Right lobe of liver (tissue), 6 donors: ENCODE measurements around the gene KIAA0513. TPM values are rescaled to one million over a fixed set of nuclear protein-coding genes. Genes with fewer than 3 reads are reported as not detected.
"Not testable (repeated sequence)": the region's sequence is repeated elsewhere in the genome, so short reads cannot be mapped to it uniquely, and the experiment has no call there.

Experiments used
- ATAC-seq, 4 donors: fragments of 200-7000 bp; cut with Tn5 transposase; one replicate each; pipeline ENCODE4 v1.9.1; 2020; ENCODE audit warnings: mild to moderate bottlenecking in 4 of 4, moderate library complexity in 4 of 4
- DNase-seq, 3 donors: peaks; one replicate each; pipeline ENCODE4 v3.0.0-alpha.2; 2020
- H3K27ac ChIP-seq, 3 donors: fragments of 200-600 bp; one replicate each; pipeline ENCODE4 v1.8.0; 2022
- H3K27me3 ChIP-seq, 2 donors: fragments of 200-600 bp; one replicate each; pipeline ENCODE4 v1.8.0; 2022
- H3K36me3 ChIP-seq, 4 donors: fragments of 200-600 bp; sonication (generic) in 1 of 4; one replicate each; pipeline versions ENCODE4 v1.5.1 to v1.8.0; 2017 to 2022; ENCODE audit warnings: control low read depth in 1 of 4
- H3K4me1 ChIP-seq, 4 donors: fragments of 200-600 bp; sonication (generic) in 1 of 4; one replicate each; pipeline versions ENCODE4 v1.5.1 to v1.8.0; 2017 to 2022; ENCODE audit warnings: control low read depth in 1 of 4
- H3K4me3 ChIP-seq, 3 donors: fragments of 200-600 bp; one replicate each; pipeline ENCODE4 v1.8.0; 2022
- H3K9me3 ChIP-seq, 4 donors: fragments of 200-600 bp; sonication (generic) in 1 of 4; one replicate each; pipeline versions ENCODE4 v1.5.1 to v1.8.0; 2017 to 2022; ENCODE audit warnings: control low read depth in 1 of 4
- POLR2A ChIP-seq: fragments of 450-650 bp; IDR thresholded peaks from one replicate; pipeline ENCODE4 v1.6.1; 2017; ENCODE audit warnings: antibody characterized with exemption, mild to moderate bottlenecking
- WGBS: methylation state at CpG from one replicate; pipeline ENCODE4 v1.1.6; 2018; ENCODE audit warnings: low coverage, low lambda C conversion rate; ENCODE audit not compliant: insufficient coverage; ENCODE audit errors: missing lambda C conversion rate; 5-methylcytosine and 5-hydroxymethylcytosine counted together
- intact Hi-C, 2 donors: fragments of 100-400 bp; cut with DNase I; formaldehyde crosslinking; loops; one replicate each; pipeline versions ENCODE4 v1.11.2 to v1.14.1; 2022
- total RNA-seq, 6 experiments: library from RNA; depleted of rRNA in 2 of 6; stranded (reverse); fragments of >200 nt in 2 of 6; fragmentation: NEBNext Ultra II Directional in 3 of 6; extraction: Animal tissue kit (Norgen Biotek cat#: 25700) in 3 of 6; gene quantifications; one replicate each; pipeline versions ENCODE4 v1.1.0 to v1.2.4, GENCODE V29; 2016 to 2023
- TF ChIP-seq, protein P1 (sequence below), 4 donors: fragments of 200-600 bp in 3 of 4; fragments of 450-650 bp in 1 of 4; IDR thresholded peaks; one replicate each; pipeline versions ENCODE4 v1.5.1 to v1.8.0; 2016 to 2022; ENCODE audit warnings: antibody characterized with exemption in 4 of 4, mild to moderate bottlenecking in 2 of 4
- donor health status: DM: no; HTN: yes; CAD: no.
- donor health status: DM: no; HTN: no; CAD: no.
- donor health status: DM: no; HTN: no; CAD: no.
- donor health status: DM: no; HTN: yes; CAD: no.
- donor health status: DM: no; HTN: yes; CAD: no.

The KIAA0513 gene
- total RNA-seq, 6 experiments from 2014 or later = 2.6 to 7.4 (median 4.7) TPM

DNA sequence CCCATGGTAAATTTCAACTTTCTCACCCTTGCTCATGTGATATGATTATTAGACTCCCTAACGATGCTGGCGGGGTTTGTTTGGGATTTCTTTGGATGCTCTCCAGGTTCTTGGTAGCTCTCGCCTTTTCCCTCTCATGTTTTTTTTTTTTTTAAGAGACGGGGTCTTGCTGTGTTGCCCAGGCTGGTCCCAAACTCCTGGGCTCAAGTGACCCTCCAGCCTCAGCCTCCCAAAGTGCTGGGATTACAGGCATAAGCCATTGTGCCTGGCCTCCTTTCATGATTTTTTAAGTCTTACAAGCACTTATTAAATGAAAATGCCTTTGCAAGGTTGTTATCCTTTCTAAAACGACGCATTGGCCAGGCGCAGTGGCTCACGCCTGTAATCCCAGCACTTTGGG lies 24.1 kb downstream of the KIAA0513 start:
- no peak for TF ChIP-seq POLR2A
- TF ChIP-seq, protein P1, sequence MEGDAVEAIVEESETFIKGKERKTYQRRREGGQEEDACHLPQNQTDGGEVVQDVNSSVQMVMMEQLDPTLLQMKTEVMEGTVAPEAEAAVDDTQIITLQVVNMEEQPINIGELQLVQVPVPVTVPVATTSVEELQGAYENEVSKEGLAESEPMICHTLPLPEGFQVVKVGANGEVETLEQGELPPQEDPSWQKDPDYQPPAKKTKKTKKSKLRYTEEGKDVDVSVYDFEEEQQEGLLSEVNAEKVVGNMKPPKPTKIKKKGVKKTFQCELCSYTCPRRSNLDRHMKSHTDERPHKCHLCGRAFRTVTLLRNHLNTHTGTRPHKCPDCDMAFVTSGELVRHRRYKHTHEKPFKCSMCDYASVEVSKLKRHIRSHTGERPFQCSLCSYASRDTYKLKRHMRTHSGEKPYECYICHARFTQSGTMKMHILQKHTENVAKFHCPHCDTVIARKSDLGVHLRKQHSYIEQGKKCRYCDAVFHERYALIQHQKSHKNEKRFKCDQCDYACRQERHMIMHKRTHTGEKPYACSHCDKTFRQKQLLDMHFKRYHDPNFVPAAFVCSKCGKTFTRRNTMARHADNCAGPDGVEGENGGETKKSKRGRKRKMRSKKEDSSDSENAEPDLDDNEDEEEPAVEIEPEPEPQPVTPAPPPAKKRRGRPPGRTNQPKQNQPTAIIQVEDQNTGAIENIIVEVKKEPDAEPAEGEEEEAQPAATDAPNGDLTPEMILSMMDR (IDR thresholded peaks at IDR 0.05) = no peak
- Histone ChIP-seq H3K27me3 (no peaks in the 10 kb centered on the region), H3K27ac (no peak overlapping the region), H3K4me3 (no peak overlapping the region), H3K9me3 (no peaks in the 10 kb centered on the region), H3K4me1 (peaks cover 0 to 13% (median 0%) of the 10 kb centered on the region in 4 donors), H3K36me3 (no peaks in the 10 kb centered on the region)
- intact Hi-C loops = no loop called here
- DNase-seq (no peak), ATAC-seq (no peak)
- 73% methylated on average over 8 of the region's 8 CpGs for WGBS

GRCh38 chr16:85052536-85052935 lies 24.9 kb downstream of the KIAA0513 start:
- intact Hi-C loops = no loop called here
- no peak overlapping the region for H3K4me3 ChIP-seq
- no peaks in the 10 kb centered on the region for H3K27me3 ChIP-seq
- H3K9me3 ChIP-seq = no peaks in the 10 kb centered on the region
- peaks cover 0 to 13% (median 0%) of the 10 kb centered on the region in 4 donors for H3K4me1 ChIP-seq
- no peak overlapping the region for H3K27ac ChIP-seq
- no peaks in the 10 kb centered on the region for H3K36me3 ChIP-seq
- no peak for DNase-seq
- WGBS = 82% methylated on average over 9 of the region's 10 CpGs
- TF ChIP-seq, protein P1 (IDR thresholded peaks at IDR 0.05) = no peak
- TF ChIP-seq POLR2A = no peak
- ATAC-seq = no peak

DNA sequence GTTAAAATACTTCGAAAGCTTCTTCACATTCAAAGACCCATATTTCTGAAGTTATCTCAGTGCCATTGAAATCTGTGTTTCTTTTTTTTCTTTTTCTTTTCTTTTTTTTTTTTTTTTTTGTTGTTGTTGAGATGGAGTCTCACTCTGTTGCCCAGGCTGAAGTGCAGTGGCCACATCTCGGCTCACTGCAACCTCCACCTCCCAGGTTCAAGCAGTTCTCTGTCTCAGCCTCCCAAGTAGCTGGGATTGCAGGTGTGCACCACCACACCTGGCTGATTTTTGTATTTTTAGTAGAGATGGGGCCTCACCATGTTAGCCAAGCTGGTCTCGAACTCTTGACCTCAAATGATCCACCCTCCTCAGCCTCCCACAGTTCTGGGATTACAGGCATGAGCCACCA lies 26.7 kb downstream of the KIAA0513 start:
- H3K27me3 ChIP-seq, intact Hi-C loops, H3K4me3 ChIP-seq, H3K9me3 ChIP-seq, DNase-seq, H3K36me3 ChIP-seq, H3K27ac ChIP-seq, ATAC-seq: not testable (repeated sequence)
- WGBS = 71% methylated on average over 2 of the region's 3 CpGs
- peaks cover 0 to 19% (median 0%) of the 10 kb centered on the region in 4 donors for H3K4me1 ChIP-seq

DNA sequence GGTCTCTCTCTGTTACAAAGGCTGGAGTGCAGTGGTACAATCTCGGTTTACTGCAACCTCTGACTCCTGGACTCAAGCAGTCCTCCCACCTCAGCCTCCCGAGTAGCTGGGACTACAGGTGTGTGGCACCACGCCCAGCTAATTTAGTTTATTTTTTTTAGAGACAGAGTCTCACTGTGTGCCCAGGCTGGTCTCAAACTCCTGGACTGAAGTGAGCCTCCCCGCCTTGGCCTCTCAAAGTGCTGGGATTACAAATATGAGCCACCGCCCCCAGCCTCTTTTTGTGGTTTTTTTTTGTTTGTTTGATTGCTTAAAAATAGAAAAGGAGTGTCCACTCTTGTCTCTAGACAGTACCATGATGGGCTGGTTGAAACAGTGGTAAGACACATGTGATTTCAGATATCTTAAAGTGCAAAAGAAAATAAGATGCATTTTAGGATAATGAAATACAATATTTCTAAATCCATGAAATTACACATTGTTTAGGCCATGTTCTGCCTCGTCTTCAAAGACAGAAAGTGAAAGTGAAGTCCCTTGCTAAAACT lies 27.4 kb downstream of the KIAA0513 start:
- DNase-seq (no peak), ATAC-seq (peak in 1 of 4 donors; percentile 11)
- intact Hi-C loops = no loop called here
- H3K36me3 ChIP-seq = no peaks in the 10 kb centered on the region
- peaks cover 0 to 20% (median 0%) of the 10 kb centered on the region in 4 donors for H3K4me1 ChIP-seq
- peak overlapping the region; percentile 6 to 20 (median 9) for H3K4me3 ChIP-seq
- peak overlapping the region; percentile 34 to 69 (median 55) for H3K27ac ChIP-seq
- H3K9me3 ChIP-seq = no peaks in the 10 kb centered on the region
- H3K27me3 ChIP-seq = no peaks in the 10 kb centered on the region
- 47% methylated on average over 6 of the region's 6 CpGs for WGBS
- TF ChIP-seq POLR2A = no peak
- TF ChIP-seq, protein P1 (IDR thresholded peaks at IDR 0.05) = no peak

DNA sequence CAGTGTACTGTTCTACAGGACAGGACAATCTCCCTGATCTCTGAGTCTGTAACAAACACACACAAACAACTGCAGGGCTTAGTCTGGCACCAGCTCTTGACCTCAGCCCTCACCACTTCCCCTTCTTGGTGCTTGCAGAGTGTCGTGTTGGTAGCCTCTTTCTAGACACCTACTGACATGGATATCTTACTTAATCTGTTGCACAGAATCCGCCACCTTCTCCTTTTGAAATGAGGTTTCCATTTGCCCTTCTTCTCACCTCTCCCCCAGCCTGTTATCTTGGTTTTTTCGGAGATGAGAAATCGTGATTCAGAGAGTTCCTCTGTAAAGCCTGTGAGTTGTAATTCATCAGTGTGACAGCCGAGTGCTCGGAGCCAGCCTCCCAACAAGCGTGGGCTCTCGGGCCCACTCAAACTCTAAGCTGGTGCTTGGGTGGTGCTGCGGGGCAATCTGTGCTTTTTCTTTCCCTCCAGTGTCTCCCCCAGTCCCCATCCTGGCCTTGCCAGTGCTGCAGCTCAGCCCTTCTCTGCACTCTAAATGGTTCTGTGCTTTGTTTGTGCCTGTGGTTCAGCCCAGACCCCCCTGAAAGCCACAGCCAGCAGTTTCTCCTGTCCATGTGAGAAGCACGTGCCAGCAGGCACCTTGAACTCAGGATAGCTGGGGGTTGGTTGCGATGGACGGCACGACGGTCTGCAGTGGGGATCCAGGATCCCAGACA lies 28.1 kb downstream of the KIAA0513 start:
- peak; percentile 89 to 93 (median 92) for ATAC-seq
- TF ChIP-seq, protein P1 (IDR thresholded peaks at IDR 0.05) = no peak
- peak; percentile 14 for TF ChIP-seq POLR2A
- Histone ChIP-seq H3K27ac (peak overlapping the region; percentile 6 to 69 (median 55)), H3K4me3 (peak overlapping the region in 2 of 3 donors; percentile 9 to 20), H3K4me1 (peaks cover 0 to 20% (median 0%) of the 10 kb centered on the region in 4 donors), H3K36me3 (no peaks in the 10 kb centered on the region), H3K27me3 (no peaks in the 10 kb centered on the region), H3K9me3 (no peaks in the 10 kb centered on the region)
- WGBS = 34% methylated on average over 9 of the region's 14 CpGs
- intact Hi-C loops = no loop called here
- DNase-seq = peak in 1 of 3 donors; percentile 52
